Stimulated activated CD4-positive, alpha-beta T cell treated with anti-CD3 and anti-CD28 coated beads, TNF-alpha, amount 100 ng/mL, for 48 hours (primary cell): ENCODE measurements around the gene ARMC6.
"Not testable (repeated sequence)": the region's sequence is repeated elsewhere in the genome, so short reads cannot be mapped to it uniquely, and the experiment has no call there.

ENCODE experiments used
- DNase-seq, 3 donors: peaks; one replicate each; pipeline ENCODE4 v3.0.0-alpha.2; 2020; ENCODE audit warnings: low read depth in 3 of 3

Gene ARMC6

DNA sequence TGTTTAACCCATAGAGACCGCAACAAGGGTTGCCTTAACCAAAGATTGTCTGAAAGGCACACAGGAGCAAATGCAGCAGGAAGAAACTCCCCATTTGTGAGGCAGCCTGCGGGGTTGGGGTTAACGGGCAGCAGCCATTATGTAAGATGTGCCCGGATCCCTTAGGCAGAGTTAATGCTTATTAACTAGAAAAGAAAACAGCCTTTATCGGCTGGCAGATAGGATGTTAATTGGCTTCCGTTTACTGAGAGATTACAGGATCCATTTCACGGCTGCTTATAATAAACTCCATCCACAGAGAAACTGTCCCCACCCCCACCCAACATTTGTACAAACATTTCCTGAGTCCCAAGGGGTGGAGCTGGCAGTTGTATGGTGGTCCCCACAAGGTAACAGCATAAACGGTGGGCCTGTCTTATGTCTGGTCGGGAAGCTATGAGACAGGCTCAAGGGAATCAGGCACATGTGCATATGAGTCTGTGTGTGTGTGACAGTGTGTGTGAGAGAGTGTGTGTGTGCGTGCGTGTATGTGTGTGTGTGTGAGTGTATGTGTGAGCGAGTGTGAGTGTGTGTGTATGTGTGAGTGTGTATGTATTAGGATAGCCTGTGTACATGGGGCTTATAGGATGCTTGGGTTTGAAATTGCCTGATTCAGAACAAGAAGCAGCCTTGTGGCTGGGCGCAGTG lies 40.9 kb downstream of the ARMC6 start:
- no peak for DNase-seq

DNA sequence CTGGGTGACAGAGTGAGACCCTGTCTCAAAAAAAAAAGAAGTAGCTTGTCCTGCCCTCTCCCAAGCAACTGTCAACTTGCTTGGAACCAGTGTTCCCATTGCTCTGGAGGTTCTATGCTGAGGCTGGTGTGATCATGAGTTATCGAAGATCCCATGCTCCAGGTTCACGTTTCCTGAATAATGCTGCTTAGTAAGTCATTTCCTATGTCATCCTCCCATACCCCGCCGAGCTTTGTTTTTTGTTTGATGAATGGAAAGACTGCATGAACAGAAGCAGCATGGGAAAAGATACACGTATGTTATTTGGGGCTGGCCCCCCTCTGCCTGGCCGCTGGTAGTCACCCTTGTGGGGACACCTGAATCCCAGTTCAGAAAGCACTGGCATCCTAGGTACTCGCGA lies 41.7 kb downstream of the ARMC6 start:
- DNase-seq: no peak

DNA sequence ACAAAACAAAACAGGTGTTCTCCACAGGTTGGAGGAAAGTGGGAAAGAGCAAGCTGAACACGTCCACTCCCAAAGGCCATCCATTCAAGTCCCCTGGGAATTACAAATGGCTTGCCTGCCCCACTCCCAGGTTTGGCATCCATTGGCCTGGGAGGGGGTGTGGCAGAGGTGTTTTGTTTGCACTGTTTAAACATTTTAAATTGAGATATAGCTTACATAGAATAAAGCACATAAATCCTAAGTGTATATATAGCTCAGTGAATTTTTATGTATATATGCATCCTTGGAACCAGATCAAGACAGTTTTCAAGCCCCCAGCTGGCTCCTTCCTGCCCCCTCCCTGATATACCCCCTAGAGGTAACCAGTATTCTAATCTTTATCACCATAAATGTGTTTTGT lies 43.1 kb downstream of the ARMC6 start:
- DNase-seq: no peak

DNA sequence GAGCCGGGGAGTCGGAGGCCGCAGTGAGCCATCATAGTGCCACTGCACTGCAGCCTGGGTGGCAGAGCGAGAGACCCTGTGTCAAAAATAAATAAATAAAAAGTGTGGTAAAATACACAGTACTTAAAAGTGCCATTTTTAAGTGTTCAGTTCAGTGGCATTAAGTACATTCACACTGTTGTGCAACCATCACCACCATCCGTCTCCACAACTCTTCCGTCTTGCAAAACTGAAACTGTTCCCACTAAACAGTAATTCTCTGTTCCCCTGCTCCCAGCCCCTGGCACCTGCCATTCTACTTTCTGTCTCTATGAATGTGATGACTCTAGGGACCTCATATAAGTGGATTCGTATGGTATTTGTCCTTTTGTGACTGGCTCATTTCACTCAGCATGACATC lies 43.7 kb downstream of the ARMC6 start:
- DNase-seq: no peak

DNA sequence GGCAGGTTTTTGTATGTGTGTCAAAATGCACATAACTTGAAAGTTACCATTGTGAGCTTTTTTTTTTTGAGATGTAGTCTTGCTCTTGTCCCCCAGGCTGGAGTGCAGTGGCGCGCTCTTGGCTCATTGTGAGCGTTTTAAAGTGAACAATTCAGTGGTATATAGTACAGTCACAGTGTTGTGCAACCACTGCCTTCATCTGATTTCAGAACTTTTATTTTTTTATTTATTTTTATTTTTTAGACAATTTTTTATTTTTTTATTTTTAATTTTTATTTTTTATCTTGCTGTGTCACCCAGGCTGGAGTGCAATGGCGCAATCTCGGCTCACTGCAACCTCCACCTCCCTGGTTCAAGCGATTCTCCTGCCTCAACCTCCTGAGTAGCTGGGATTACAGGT lies 45.4 kb downstream of the ARMC6 start:
- no peak for DNase-seq

DNA sequence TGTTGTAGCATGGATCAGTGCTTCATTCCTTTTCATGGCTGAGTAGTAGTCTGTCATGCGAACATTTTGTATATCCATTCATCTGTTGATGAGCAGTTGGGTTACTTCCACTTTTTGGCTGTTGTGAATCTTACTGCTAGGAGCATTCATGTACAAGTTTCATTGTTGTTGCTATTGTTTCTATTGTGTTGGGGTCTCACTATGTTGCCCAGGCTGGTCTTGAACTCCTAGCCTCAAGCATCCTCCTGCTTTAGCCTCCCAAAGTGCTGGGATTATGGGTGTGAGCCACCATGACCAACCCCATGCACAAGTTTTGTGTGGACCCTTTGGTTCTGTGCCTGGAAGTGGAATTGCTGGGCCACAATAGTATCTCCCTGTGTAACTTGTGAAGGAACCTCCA lies 46.2 kb downstream of the ARMC6 start:
- DNase-seq: no peak

DNA sequence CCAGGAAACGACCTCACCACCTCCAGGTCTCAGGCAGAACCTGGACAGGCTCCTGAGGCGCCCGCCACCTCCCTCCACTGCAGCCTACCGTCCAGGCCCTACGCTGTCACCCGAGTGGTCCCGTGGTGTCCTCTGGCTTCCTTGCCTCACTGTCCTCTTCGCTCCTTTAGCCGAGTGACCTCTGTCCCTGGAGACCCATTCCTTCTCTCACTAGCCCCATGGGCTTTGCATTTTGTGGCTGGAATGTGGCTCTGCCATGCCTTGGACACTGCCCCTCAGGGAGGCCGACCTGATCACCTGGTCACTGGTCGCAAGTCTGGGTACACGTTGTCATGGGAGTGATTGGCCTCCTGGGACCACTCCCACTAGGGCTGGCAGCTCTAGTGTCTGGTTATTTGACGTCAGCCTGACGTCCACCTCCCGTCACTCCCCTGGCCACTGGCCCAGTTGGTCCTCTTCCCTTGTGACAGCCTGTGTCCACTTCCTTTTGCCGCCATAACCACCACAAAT lies 48.3 kb downstream of the ARMC6 start:
- DNase-seq: no peak

DNA sequence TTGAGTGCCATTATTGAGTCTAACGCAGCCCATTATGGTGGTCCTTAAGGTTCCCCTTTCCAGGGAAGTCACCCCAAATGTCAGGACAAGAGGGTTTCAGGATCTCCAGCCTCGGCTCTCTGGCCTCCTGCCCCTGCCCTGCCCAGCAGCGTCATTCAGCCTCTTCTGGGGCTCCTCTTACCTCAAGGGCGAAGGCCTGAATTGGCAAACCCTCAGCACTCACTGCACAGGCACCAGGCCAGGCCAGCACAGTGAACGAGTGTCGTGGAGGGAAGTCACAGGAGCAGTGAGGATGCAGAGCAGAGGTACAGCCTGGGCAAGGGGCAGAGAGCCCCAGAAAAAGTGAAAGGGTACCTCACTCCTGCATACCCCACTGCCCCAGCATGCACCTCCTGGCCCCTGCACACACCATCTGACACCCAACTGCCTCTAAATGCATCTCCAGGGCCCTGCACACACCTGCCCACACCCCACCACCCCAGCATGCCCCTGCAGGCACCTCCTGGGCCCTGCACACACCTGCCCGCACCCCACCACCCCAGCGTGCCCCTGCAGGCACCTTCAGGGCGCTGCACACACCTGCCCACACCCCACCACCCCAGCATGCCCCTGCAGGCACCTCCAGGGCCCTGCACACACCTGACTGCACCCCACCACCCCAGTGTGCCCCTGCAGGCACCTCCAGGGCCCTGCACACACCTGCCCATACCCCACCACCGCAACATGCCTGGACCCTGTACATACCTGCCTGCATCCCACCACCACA lies 50.2 kb downstream of the ARMC6 start:
- DNase-seq: no peak

DNA sequence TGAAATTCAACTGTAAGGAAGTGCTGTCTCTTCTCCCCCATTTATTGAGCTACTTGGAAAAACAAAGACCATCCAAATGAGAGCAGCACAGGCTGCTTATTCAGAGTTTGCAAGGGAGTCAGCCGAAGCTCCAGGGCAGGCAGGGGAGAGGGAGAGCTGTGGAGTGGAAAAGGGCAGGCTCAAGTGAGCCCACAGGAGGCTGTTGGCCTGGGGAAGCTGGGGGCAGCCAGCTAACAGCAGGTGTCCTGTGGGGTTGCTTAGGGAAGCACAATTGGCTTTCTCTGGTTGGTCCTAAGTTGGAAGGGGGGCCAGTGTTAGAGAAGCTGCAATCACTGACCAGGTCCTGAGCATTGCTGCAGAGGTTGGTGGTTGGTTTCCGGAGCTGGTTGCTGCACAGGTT lies 54.3 kb downstream of the ARMC6 start:
- no peak for DNase-seq

DNA sequence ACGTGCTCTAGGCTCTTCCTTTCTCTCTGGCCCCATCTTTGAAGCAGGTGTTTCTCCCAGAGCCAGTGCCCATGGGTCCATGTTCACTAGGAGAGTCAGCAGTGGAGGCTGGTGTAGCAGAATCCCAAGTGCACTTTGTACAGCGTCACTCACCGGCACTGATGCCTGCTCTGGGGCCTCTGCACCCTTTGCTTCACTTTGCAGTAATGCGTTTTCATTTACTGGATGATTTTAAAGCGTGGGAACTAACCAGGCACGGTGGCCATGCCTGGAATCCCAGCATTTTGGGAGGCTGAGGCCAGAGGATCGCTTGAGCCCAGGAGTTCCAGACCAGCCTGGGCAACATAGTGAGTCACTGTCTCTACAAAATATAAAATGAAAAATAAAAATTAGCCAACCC lies 61.1 kb downstream of the ARMC6 start:
- no peak for DNase-seq

DNA sequence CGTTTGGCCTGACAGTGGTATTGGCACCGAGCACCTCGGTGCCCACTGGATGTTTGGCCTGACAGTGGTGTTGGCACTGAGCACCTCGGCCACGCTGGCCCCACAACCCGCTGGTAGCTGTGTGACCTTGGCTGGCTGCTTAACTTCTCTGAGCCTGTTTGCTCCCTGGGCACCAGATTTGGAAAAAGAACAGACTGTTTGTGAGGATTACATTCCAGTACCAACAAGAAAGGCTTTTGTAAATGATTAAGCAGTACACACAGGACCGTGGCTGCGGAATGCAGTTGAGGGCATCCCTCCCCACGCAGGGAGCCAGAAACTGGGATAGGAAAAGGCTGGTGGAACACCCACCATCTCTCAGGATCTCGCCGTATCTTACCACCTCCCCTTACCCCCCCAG lies 62.3 kb downstream of the ARMC6 start:
- no peak for DNase-seq

DNA sequence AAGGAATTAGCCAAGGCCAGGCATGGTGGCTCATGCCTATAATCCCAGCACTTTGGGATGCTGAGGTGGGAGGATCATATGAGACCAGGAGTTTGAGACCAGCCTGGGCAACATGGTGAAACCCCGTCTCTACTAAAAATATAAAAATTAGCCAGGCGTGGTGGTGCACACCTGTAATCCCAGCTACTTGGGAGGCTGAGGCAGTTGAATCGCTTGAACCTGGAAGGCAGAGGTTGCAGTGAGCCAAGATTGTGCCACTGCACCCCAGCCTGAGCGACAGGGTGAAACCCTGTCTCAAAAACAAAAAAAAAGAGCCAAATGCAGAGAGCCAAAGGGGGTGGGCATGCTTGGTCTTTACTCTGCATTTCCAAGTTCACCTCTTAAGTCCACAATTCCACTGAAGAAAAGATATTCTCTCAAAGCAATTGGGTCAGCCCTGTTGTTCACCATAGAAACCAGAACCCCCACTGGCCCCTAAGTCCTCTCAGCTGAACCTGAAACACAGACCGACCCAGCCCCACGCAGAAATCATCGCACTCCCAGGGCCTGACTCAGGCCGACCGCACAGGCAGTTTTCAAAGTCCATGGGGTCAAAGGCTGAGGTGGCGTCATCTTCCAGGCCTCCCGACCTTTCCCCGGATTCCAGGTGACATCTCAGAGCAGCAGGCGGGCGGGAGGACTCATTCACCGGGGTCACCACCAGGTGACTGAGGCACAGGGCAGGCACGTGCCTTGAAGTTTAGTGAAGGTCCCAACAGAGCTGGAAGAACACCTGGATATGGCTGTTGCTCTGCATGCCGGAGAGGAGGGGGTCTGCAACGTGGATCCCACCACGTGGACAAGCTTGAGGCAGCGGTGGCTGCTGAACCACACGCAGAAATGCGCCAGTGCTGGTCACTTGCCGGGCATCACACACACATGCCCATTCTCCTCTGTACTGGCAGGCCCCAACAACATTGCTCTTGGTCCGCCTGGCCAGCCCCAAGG lies 63.5 kb downstream of the ARMC6 start:
- no peak for DNase-seq

DNA sequence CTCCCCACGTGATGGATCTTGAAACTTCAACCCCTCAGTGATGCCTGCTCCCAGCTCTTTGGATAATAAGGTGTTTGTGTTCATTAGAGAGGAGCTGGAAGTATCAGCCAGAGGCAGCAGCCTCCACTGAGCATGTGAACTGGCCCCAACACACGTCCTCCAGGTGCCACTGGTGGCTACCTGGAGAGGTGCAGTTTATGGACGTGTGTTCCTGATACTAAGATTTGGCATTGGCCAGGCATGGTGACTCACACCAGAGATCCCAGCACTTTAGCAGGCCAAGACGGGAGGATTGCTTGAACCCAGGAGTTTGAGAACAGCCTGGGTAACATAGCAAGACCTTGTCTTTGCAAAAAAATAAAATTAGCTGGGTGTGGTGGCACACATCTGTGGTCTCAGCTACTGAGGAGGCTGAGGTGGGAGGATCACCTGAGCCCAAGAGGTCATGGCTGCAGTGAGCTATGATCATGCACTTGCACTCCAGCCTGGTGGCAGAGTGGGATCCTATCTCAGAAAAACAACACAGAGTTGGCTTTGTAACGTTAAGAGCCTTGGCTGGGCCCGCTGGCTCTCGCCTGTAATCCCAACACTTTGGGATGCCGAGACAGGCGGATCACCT lies 64.8 kb downstream of the ARMC6 start:
- no peak for DNase-seq

DNA sequence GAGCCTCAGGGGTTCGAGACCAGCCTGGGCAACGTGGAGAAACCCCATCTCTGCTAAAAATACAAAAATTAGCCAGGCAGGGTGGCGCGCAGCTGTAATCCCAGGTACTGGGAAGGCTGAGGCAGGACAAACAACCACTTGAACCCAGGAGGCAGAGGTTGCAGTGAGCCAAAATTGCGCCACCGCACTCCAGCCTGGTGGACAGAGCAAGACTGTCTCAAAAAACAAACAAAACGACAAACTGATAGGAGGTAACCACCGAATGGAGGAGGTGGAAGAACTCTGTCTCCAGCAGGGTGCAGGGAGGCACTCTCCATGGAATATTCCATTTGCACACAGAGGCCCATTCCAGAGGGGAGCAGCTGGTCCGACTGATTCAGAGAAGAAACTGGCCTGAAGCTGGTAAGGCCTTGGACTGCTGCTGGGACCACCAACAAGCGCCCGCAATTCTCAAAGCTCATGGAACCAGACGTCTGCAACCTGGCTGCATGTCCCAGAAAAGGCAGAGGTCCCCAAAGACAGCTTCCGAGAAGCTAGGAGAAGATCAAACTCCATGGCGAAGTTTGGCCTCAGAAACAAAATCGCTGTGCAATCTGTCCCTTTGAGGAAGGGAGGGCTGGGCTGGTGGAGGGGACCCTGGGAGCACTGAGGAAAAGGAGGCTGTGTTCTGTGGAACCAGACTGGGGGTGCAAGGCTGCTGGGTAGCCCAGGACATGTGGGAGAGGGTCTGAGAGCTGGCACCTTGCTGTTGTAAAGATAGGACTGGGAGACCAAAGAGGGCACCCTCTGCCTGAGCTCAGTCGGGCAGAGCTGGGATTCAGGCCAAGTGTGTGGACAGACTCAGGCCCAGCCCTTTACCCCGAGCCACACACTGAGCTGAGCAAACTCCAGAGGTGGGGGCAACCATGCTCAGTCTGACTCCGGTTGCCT lies 65.6 kb downstream of the ARMC6 start:
- DNase-seq: no peak

DNA sequence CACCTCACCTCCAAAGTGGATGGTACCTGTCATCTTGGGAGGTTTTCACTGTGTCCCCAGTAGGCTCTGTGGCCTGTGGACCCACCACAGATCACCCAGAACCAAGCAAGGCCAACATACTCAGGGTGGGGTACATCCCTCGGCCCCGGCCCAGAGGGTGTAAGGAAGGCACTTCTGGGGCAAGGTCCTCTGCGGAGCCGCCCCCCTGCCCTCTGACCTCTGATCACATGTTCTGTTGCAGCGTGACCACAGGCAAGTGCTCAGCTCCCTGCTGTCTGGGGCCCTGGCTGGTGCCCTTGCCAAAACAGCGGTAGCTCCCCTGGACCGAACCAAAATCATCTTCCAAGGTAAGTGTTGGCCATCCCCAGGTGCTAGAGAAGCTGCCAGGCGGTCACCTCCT lies 68.1 kb downstream of the ARMC6 start:
- DNase-seq: no peak

DNA sequence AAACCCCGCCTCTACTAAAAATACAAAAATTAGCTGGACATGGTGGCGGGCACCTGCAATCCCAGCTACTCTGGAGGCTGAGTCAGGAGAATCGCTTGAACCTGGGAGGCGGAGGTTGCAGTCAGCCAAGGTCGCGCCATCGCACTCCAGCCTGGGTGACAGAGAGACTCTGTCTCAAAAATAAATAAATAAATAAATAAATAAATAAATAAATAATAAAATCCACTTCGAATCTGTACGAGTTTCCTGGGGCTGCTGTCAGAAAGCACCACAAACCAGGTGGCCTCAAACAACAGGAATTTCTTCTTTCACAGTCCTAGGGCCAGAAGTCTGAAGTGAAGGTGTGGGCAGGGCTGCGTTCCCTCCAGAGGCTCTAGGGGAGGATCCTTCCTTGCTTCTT lies 69.2 kb downstream of the ARMC6 start:
- not testable (repeated sequence) for DNase-seq

DNA sequence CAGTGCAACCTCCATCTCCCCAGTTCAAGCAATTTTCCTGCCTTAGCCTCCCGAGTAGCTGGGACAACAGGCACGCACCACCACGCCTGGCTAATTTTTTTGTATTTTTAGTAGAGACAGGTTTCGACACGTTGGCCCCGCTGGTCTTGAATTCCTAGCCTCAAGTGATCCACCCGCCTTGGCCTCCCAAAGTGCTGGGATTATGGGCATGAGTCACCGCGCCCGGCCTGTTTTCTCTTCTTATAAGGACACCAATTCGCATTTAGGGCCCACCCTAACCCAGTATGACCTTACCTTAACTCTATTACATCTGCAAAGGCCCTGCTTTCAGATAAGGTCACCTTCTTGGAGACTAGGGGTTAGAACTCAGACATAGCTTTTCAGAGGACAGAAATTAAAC lies 69.8 kb downstream of the ARMC6 start:
- DNase-seq: no peak

DNA sequence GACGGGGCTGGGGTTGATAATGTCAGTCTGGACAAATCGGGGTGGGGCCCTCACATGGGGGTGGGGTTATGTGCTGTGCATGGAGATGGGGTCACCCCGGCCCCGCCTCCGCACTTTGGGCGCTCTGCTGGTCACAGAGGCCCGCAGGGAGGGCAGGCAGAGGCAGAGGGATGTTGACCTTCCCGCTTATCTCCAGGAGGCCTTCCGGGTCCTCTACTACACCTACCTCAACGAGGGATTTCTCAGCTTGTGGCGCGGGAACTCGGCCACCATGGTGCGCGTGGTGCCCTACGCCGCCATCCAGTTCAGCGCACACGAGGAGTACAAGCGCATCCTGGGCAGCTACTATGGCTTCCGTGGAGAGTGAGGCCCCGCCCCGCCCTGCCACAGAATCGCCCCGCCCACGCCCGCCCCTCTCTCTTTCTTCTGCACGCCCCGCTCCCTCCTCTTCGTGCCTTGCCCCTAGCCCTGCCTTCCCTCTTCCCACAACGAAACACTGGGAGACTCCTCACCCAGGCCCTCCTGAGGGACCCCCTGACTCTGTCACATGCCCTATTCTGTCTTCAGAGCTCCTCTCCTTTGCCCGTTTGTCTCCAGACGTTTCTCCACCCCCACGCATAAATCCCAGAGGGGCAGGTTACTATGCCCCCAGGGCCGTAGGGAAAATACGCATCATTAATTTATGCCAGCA lies 72.1 kb downstream of the ARMC6 start:
- no peak for DNase-seq

DNA sequence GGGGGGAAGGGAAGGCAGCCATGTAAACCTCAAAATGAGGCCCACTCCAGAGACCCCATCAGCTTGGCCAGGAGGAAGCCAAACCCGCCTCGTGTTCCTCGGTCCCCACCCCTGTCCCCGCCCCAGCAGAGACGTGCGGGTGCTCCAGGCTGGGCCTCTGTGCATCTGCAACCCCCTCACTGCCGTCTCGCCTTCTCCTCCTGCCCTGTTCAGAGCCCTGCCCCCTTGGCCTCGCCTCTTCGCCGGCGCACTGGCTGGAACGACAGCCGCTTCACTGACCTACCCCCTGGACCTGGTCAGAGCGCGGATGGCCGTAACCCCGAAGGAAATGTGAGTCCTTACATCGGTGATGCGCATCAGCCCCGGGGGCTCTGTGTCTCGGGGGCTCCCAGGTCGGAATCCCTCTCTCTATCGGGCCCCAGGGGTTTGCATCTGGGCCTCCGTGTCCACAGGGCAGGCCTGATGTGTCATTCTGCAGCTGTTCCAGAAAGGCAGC lies 72.7 kb downstream of the ARMC6 start:
- DNase-seq: no peak

DNA sequence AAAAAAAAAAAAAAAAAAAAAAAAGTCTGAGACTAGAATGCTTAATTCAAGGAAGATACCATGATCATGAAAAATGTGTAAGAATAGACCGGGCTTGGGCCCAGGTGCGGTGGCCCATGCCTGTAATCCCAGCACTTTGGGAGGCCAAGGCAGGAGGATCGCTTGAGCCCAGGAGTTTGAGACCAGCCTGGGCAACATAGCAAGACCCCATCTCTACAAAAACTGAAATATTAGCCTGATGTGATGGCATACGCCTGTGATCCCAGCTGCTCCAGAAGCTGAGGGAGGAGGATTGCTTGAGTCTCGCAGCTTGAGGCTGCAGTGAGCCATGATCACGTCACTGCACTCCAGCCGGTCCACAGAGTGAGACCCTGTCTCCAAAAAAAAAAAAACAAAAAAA lies 73.5 kb downstream of the ARMC6 start:
- not testable (repeated sequence) for DNase-seq
